Endothelial cell of umbilical vein (primary cell): ENCODE results near the gene ANP32B. TPM values are rescaled to one million over a fixed set of nuclear protein-coding genes. Genes with fewer than 3 reads are reported as not detected.
"Not testable (repeated sequence)": the region's sequence is repeated elsewhere in the genome, so short reads cannot be mapped to it uniquely, and the experiment has no call there.

ENCODE experiments used
- BruUV-seq: library from RNA; stranded (reverse); fragments of 400-500 nt; replicated peaks from 2 replicates; lab custom pipeline; 2021; lab: Mats Ljungman, UMichigan
- CTCF ChIA-PET: fragments of 300-600, 350-600 bp; sonication (Branson Sonifier 250); formaldehyde crosslinking; loops from one replicate; lab custom pipeline; 2021; ENCODE audit warnings: antibody characterized with exemption, inconsistent platforms; lab: Charles Lee
- POLR2A ChIA-PET: fragments of 300-600, 350-600 bp; sonication (Branson Sonifier 250); formaldehyde crosslinking; loops from one replicate; lab custom pipeline; 2021; ENCODE audit warnings: antibody characterized with exemption, inconsistent platforms; lab: Charles Lee
- DNase-seq: peaks from one replicate; pipeline ENCODE4 v3.0.0-alpha.2; 2011; ENCODE audit warnings: low read depth, low spot score
- FAIRE-seq: peaks from 2 replicates; lab custom pipeline; 2011; peaks lifted over from hg19 to GRCh38; lab: Jason Lieb, UNC
- H2AFZ ChIP-seq: 2 replicates; pipeline ENCODE4 v1.6.0; 2012; ENCODE audit warnings: low read depth, low read length, control low read depth, inconsistent platforms
- H3K27ac ChIP-seq: 2 replicates; pipeline ENCODE4 v1.5.1; 2011; ENCODE audit warnings: low read depth, mild to moderate bottlenecking, control low read depth, low read length, moderate library complexity; ENCODE audit not compliant: insufficient read depth
- H3K27me3 ChIP-seq, 2 experiments: 2 replicates each; pipeline versions ENCODE4 v1.6.0 to v1.6.1; 2011; ENCODE audit warnings: low read length in 2 of 2, mixed read lengths in 1 of 2; ENCODE audit not compliant: control insufficient read depth in 2 of 2, insufficient read depth in 2 of 2
- H3K36me3 ChIP-seq, 2 experiments: 2 replicates in 1 of 2; 3 replicates in 1 of 2; pipeline ENCODE4 v1.5.1; 2011; ENCODE audit warnings: low read length in 2 of 2, mild to moderate bottlenecking in 1 of 2, moderate library complexity in 1 of 2; ENCODE audit not compliant: control insufficient read depth in 2 of 2, insufficient read depth in 2 of 2; ENCODE audit errors: extremely low read depth in 1 of 2
- H3K4me1 ChIP-seq: 3 replicates; pipeline ENCODE4 v1.5.1; 2011; ENCODE audit warnings: mild to moderate bottlenecking, low read length; ENCODE audit not compliant: control insufficient read depth, insufficient read depth; ENCODE audit errors: extremely low read depth
- H3K4me2 ChIP-seq: 2 replicates; pipeline ENCODE4 v1.6.1; 2011; ENCODE audit warnings: low read length, control low read depth, mixed read lengths; ENCODE audit not compliant: insufficient read depth
- H3K4me3 ChIP-seq, 3 experiments: fragments of 200-600 bp in 1 of 3; sonication (generic), shearing (Covaris generic) in 1 of 3; replicated peaks in 1 of 3; 2 replicates each; pipeline ENCODE4 v1.5.1; 2011 to 2016; ENCODE audit warnings: control low read depth in 3 of 3, low read length in 3 of 3, mild to moderate bottlenecking in 2 of 3, inconsistent platforms in 1 of 3, low read depth in 1 of 3, moderate library complexity in 1 of 3; ENCODE audit not compliant: insufficient read depth in 1 of 3
- H3K79me2 ChIP-seq: 2 replicates; pipeline ENCODE4 v1.6.0; 2012; ENCODE audit warnings: low read length, inconsistent platforms; ENCODE audit not compliant: control insufficient read depth, insufficient read depth
- H3K9ac ChIP-seq: replicated peaks from 2 replicates; pipeline ENCODE3; 2011; ENCODE audit warnings: low read length, control low read depth; ENCODE audit not compliant: insufficient read depth; ENCODE audit errors: extremely low read depth
- H3K9me1 ChIP-seq: replicated peaks from 3 replicates; pipeline ENCODE4 v1.6.0; 2011; ENCODE audit warnings: mild to moderate bottlenecking, low read length; ENCODE audit not compliant: control insufficient read depth, insufficient read depth; ENCODE audit errors: extremely low read depth
- H3K9me3 ChIP-seq: replicated peaks from 2 replicates; pipeline ENCODE4 v1.5.1; 2012; ENCODE audit warnings: low read length, inconsistent platforms; ENCODE audit not compliant: control insufficient read depth, insufficient read depth
- H4K20me1 ChIP-seq: replicated peaks from 2 replicates; pipeline ENCODE3; 2011; ENCODE audit warnings: mild to moderate bottlenecking, low read length; ENCODE audit not compliant: control insufficient read depth, insufficient read depth; ENCODE audit errors: extremely low read depth
- EZH2 ChIP-seq: IDR thresholded peaks from 2 replicates; pipeline ENCODE4 v1.6.1; 2012; ENCODE audit warnings: borderline replicate concordance, low read depth, mild to moderate bottlenecking, moderate library complexity, low read length, inconsistent platforms; ENCODE audit not compliant: severe bottlenecking
- FOS ChIP-seq: IDR thresholded peaks from 2 replicates; pipeline ENCODE4 v1.6.1; 2011; ENCODE audit warnings: mild to moderate bottlenecking, low read length, moderate library complexity, borderline replicate concordance; ENCODE audit not compliant: insufficient read depth
- GATA2 ChIP-seq: IDR thresholded peaks from 2 replicates; pipeline ENCODE4 v1.7.0; 2011; ENCODE audit warnings: low read depth, mild to moderate bottlenecking, moderate library complexity, mixed read lengths, low read length; ENCODE audit not compliant: insufficient read length, insufficient read depth
- MAX ChIP-seq: IDR thresholded peaks from 2 replicates; pipeline ENCODE4 v1.6.1; 2011; ENCODE audit not compliant: insufficient read depth, insufficient read length
- POLR2A ChIP-seq: IDR thresholded peaks from 2 replicates; pipeline ENCODE4 v1.6.1; 2012; ENCODE audit warnings: low read depth, mild to moderate bottlenecking, control low read depth, low read length
- POLR2AphosphoS5 ChIP-seq: IDR thresholded peaks from 2 replicates; pipeline ENCODE4 v1.6.1; 2012; ENCODE audit warnings: low read depth, mild to moderate bottlenecking, control low read depth, low read length, moderate library complexity; ENCODE audit not compliant: insufficient read depth
- dilution Hi-C: fragments of 300-500 bp; cut with MboI; formaldehyde crosslinking; loops from one replicate; pipeline ENCODE4 v1.15.0; 2019; ENCODE audit warnings: low sequenced_read_pairs; ENCODE audit not compliant: extremely low pct_ligation_motif_present
- intact Hi-C: fragments of 100-400 bp; cut with micrococcal nuclease; formaldehyde crosslinking; loops from one replicate; pipeline ENCODE4 v1.10.0; 2022
- polyA plus RNA-seq, 4 experiments: library from polyadenylated mRNA; depleted of rRNA in 3 of 4; stranded (reverse) in 3 of 4; unstranded in 1 of 4; fragments of >200 nt; gene quantifications; 2 replicates each; pipeline versions ENCODE4 v1.2.1 to v1.2.3, GENCODE V29; 2011 to 2012; ENCODE audit warnings: missing spikeins in 1 of 4
- total RNA-seq: library from RNA; stranded (reverse); gene quantifications from 2 replicates; pipeline ENCODE4 v1.2.3, GENCODE V29; 2021

The ANP32B gene
- total and polyA plus RNA-seq, 2 donors (not counting 3 experiments of a cell fraction or from before 2014, with no cell fraction given): 13.9 to 173 TPM

GRCh38 chr9:97944612-97945011 lies 38.5 kb upstream of the ANP32B start:
- Histone ChIP-seq H3K4me2 (no peak overlapping the region), H3K9me3 (no peaks in the 10 kb centered on the region), H2AFZ (no peak overlapping the region), H3K36me3 (no peaks in the 10 kb centered on the region), H3K9me1 (no peaks in the 10 kb centered on the region), H3K27me3 (peaks cover 23 to 45% of the 10 kb centered on the region in 2 experiments), H3K27ac (no peak overlapping the region), H3K9ac (no peak overlapping the region), H4K20me1 (no peaks in the 10 kb centered on the region), H3K79me2 (no peaks in the 10 kb centered on the region), H3K4me3 (no peak overlapping the region), H3K4me1 (no peaks in the 10 kb centered on the region)
- TF ChIP-seq POLR2AphosphoS5: no peak
- TF ChIP-seq GATA2: no peak
- TF ChIP-seq FOS: no peak
- no peak for TF ChIP-seq MAX
- TF ChIP-seq EZH2: no peak
- no peak for TF ChIP-seq POLR2A
- dilution Hi-C loops: no loop called here
- POLR2A ChIA-PET: interaction anchor here (0.6 kb wide), 1 partner anchor 1134 kb away, joined by 3 read pairs; no protein-coding TSS in a partner anchor
- DNase-seq: no peak
- CTCF ChIA-PET: interaction anchor here (1.2 to 1.6 kb wide), 2 partner anchors 9 to 22 kb away, joined by 4 to 5 read pairs; partner anchors contain the start of gene TRMO
- FAIRE-seq: no peak
- intact Hi-C loops: no loop called here
- no TSS peak for BruUV-seq

GRCh38 chr9:97945470-97945869 lies 37.7 kb upstream of the ANP32B start:
- H2AFZ ChIP-seq, H3K9me1 ChIP-seq, H3K4me1 ChIP-seq, H3K4me3 ChIP-seq, H3K79me2 ChIP-seq, intact Hi-C loops, H4K20me1 ChIP-seq, dilution Hi-C loops, H3K36me3 ChIP-seq, H3K9me3 ChIP-seq, H3K27ac ChIP-seq, BruUV-seq, H3K9ac ChIP-seq, DNase-seq, FAIRE-seq, H3K4me2 ChIP-seq, CTCF ChIA-PET, POLR2A ChIA-PET: not testable (repeated sequence)
- peaks cover 20 to 36% of the 10 kb centered on the region in 2 experiments for H3K27me3 ChIP-seq

GRCh38 chr9:97947094-97947493 lies 36.0 kb upstream of the ANP32B start:
- FAIRE-seq, H3K27ac ChIP-seq, H3K9me3 ChIP-seq: not testable (repeated sequence)

More at GRCh38 chr9:97947094-97947493, 36.0 kb upstream of the ANP32B start:
- H2AFZ ChIP-seq, H3K4me2 ChIP-seq, dilution Hi-C loops, H4K20me1 ChIP-seq, H3K79me2 ChIP-seq, H3K4me1 ChIP-seq, H3K9ac ChIP-seq, DNase-seq, CTCF ChIA-PET, H3K4me3 ChIP-seq, BruUV-seq, H3K9me1 ChIP-seq, H3K36me3 ChIP-seq, intact Hi-C loops, POLR2A ChIA-PET: not testable (repeated sequence)
- H3K27me3 ChIP-seq: peaks cover 9 to 24% of the 10 kb centered on the region in 2 experiments
